ENCODE measurements around the gene ZNF503.

- TF ChIP-seq CTCF (IDR thresholded peaks at IDR 0.05; ENCODE audit: insufficient read depth, low read length, poor library complexity, severe bottlenecking) (no peak), EZH2phosphoT487 (conservative IDR thresholded peaks at IDR 0.05; ENCODE audit: low read length) (no peak)
Observed at GRCh38 chr10:75377869-75378268, 23.7 kb downstream of the ZNF503 start.
